HG03575 (cell line): ENCODE data around the gene VPS4B.

Source experiments
- ATAC-seq: cut with Tn5 transposase; IDR thresholded peaks from one replicate; pipeline ENCODE4 v1.9.1; 2021; ENCODE audit not compliant: unreplicated experiment, insufficient number of reproducible peaks, low FRiP score; ENCODE audit errors: extremely low read depth

VPS4B gene

GRCh38 chr18:63438181-63438580 lies 15.9 kb upstream of the VPS4B start:
- no peak for ATAC-seq

- ATAC-seq, result no peak
Measured at GRCh38 chr18:63433334-63433866, 11.1 kb upstream of the VPS4B start.

GRCh38 chr18:63431180-63431579 lies 8.9 kb upstream of the VPS4B start:
- no peak for ATAC-seq

GRCh38 chr18:63430526-63430925 lies 8.2 kb upstream of the VPS4B start:
- no peak for ATAC-seq

GRCh38 chr18:63427558-63427957 lies 5.3 kb upstream of the VPS4B start:
- ATAC-seq, result no peak

- ATAC-seq, result peak; percentile 16
Measured at GRCh38 chr18:63422864-63423304, 608 bp upstream of the VPS4B start.

- ATAC-seq, result no peak
Measured at GRCh38 chr18:63421514-63421913, 762 bp downstream of the VPS4B start.

- no peak for ATAC-seq
Measured at GRCh38 chr18:63412953-63413352, 9.3 kb downstream of the VPS4B start.

- ATAC-seq, result no peak
Measured at GRCh38 chr18:63410792-63411191, 11.5 kb downstream of the VPS4B start.

- ATAC-seq, result no peak
Measured at GRCh38 chr18:63409301-63409700, 13.0 kb downstream of the VPS4B start.

GRCh38 chr18:63407734-63408133 lies 14.5 kb downstream of the VPS4B start:
- no peak for ATAC-seq

- ATAC-seq, result no peak
Measured at GRCh38 chr18:63405986-63406385, 16.3 kb downstream of the VPS4B start.

- ATAC-seq, result no peak
Measured at GRCh38 chr18:63402246-63403162, 19.8 kb downstream of the VPS4B start.

GRCh38 chr18:63399300-63399699 lies 23.0 kb downstream of the VPS4B start:
- no peak for ATAC-seq

GRCh38 chr18:63397349-63397748 lies 24.9 kb downstream of the VPS4B start:
- ATAC-seq, result no peak

GRCh38 chr18:63395503-63395902 lies 26.8 kb downstream of the VPS4B start:
- no peak for ATAC-seq

GRCh38 chr18:63394954-63395353 lies 27.3 kb downstream of the VPS4B start:
- no peak for ATAC-seq

- no peak for ATAC-seq
Measured at GRCh38 chr18:63387861-63388260, 34.4 kb downstream of the VPS4B start.

GRCh38 chr18:63382843-63383242 lies 39.4 kb downstream of the VPS4B start:
- no peak for ATAC-seq

GRCh38 chr18:63379639-63379962 lies 42.7 kb downstream of the VPS4B start:
- no peak for ATAC-seq
